ENCODE results near the gene PROSER2. TPM values are rescaled to one million over a fixed set of nuclear protein-coding genes. Genes with fewer than 3 reads are reported as not detected.

PROSER2 gene
- total RNA-seq, 1 experiment from 2014 or later: 10.6 TPM

DNA sequence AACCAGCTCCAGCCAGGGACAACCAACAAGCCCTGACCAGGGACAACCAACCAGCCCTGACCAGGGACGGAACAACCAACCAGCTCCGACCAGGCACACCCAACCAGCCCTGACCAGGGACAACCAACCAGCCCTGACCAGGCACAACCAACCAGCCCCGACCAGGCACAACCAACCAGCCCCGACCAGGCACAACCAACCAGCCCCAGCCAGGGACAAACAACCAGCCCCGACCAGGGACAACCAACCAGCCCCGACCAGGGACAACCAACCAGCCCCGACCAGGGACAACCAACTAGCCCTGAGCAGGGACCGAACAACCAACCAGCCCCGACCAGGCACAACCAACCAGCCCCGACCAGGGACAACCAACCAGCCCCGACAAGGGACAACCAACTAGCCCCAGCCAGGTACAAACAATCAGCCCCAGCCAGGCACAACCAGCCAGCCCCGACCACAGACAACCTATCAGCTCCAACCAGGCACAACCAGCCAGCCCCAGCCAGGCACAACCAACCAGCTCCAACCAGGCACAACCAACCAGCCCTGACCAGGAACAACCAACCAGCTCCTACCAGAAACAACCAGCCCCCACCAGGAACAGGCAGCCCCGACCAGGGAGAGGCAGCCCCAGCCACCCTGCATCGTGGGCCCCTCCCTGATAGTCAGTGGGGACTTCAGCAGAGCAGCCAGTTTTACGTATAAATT is 56.4 kb downstream of the PROSER2 start:
- Histone ChIP-seq H3K23me2 (ENCODE audit: insufficient read length, low read depth, low read length, poor library complexity, severe bottlenecking) (no peaks in the 10 kb centered on the region), H3K79me1 (ENCODE audit: insufficient read depth, low read depth, low read length, poor library complexity, severe bottlenecking) (no peaks in the 10 kb centered on the region), H4K5ac (ENCODE audit: insufficient read length, low read depth, low read length) (no peak overlapping the region), H3K4me2 (ENCODE audit: insufficient read depth, insufficient read length, low read length) (no peak overlapping the region), H3K9me3 (ENCODE audit: control insufficient read depth, low read depth, low read length) (no peaks in the 10 kb centered on the region), H4K91ac (ENCODE audit: insufficient read length, low read depth, low read length) (no peak overlapping the region), H3K4ac (ENCODE audit: low read depth, low read length) (no peak overlapping the region), H2BK120ac (ENCODE audit: low read depth, low read length, poor library complexity, severe bottlenecking) (no peak overlapping the region), H3K14ac (ENCODE audit: insufficient read depth, low read length) (no peak overlapping the region; the same call in 1 of the 2 replicates), H2BK12ac (ENCODE audit: insufficient read length, low read depth, low read length) (no peak overlapping the region), H3K4me1 (ENCODE audit: insufficient read depth, low read length) (peaks cover 6% of the 10 kb centered on the region; the same call in 1 of the 2 replicates), H2BK15ac (ENCODE audit: low read depth, low read length) (no peak overlapping the region), H2BK20ac (ENCODE audit: low read depth, low read length, poor library complexity, severe bottlenecking) (no peak overlapping the region), H3K56ac (ENCODE audit: insufficient read length, low read depth, low read length) (no peak overlapping the region), H4K8ac (replicated peaks; ENCODE audit: insufficient read length, low read depth, low read length) (no peak overlapping the region), H2AFZ (ENCODE audit: low read length) (no peak overlapping the region), H3K23ac (ENCODE audit: insufficient read length, low read depth, low read length) (no peak overlapping the region), H3K9ac (ENCODE audit: extremely low read depth, insufficient read length, low read length) (no peak overlapping the region), H4K20me1 (ENCODE audit: control insufficient read depth, insufficient read depth, insufficient read length) (no peaks in the 10 kb centered on the region), H3K27me3 (ENCODE audit: insufficient read depth, low read length) (no peaks in the 10 kb centered on the region), H3K27ac (ENCODE audit: insufficient read length, low read depth, low read length) (no peak overlapping the region), H2AK5ac (ENCODE audit: insufficient read length, low read length) (no peak overlapping the region), H3K18ac (ENCODE audit: insufficient read length, low read depth, low read length) (no peak overlapping the region), H3K79me2 (ENCODE audit: insufficient read depth, low read length) (no peaks in the 10 kb centered on the region), H3T11ph (ENCODE audit: low read length) (no peak overlapping the region), H2BK5ac (ENCODE audit: insufficient read length, low read length) (no peak overlapping the region)
- H3K27ac Mint-ChIP-seq: no peak overlapping the region
- DNase-seq: no peak
- no peak overlapping the region for H3K4me3 Mint-ChIP-seq
- no peaks in the 10 kb centered on the region; the same call in 1 of the 2 replicates for H3K27me3 Mint-ChIP-seq (ENCODE audit: low read depth)
- no peaks in the 10 kb centered on the region for H3K36me3 Mint-ChIP-seq (ENCODE audit: insufficient read depth in 1 of 3, low read depth in 3 of 3)
- TF ChIP-seq, protein P1, sequence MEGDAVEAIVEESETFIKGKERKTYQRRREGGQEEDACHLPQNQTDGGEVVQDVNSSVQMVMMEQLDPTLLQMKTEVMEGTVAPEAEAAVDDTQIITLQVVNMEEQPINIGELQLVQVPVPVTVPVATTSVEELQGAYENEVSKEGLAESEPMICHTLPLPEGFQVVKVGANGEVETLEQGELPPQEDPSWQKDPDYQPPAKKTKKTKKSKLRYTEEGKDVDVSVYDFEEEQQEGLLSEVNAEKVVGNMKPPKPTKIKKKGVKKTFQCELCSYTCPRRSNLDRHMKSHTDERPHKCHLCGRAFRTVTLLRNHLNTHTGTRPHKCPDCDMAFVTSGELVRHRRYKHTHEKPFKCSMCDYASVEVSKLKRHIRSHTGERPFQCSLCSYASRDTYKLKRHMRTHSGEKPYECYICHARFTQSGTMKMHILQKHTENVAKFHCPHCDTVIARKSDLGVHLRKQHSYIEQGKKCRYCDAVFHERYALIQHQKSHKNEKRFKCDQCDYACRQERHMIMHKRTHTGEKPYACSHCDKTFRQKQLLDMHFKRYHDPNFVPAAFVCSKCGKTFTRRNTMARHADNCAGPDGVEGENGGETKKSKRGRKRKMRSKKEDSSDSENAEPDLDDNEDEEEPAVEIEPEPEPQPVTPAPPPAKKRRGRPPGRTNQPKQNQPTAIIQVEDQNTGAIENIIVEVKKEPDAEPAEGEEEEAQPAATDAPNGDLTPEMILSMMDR (conservative IDR thresholded peaks at IDR 0.05): no peak
- WGBS (ENCODE audit: extremely low coverage, insufficient read length, low lambda C conversion rate): no CpG with 5 or more reads among the region's 15 CpGs
- peaks cover 26 to 28% of the 10 kb centered on the region in 2 experiments for H3K4me1 Mint-ChIP-seq
- H3K9me3 Mint-ChIP-seq: no peaks in the 10 kb centered on the region; a peak in 1 of 5 replicates
